SK-N-SH (cell line): ENCODE results near the gene SUPT3H. TPM values are rescaled to one million over a fixed set of nuclear protein-coding genes. Genes with fewer than 3 reads are reported as not detected.

Source experiments
- CTCF ChIA-PET: fragments of 300-600, 350-600 bp; formaldehyde crosslinking; extraction: SDS; loops from one replicate; lab custom pipeline; 2021; lab: Yijun Ruan, JAX
- POLR2A ChIA-PET: fragments of 350-600 bp; sonication (Branson Sonifier 250); formaldehyde crosslinking; extraction: SDS; loops from one replicate; lab custom pipeline; 2020; ENCODE audit warnings: antibody characterized with exemption, inconsistent platforms; lab: Yijun Ruan, JAX
- DNase-seq: peaks from one replicate; pipeline ENCODE4 v3.0.0; 2012
- H2AFZ ChIP-seq: fragments of 200-600 bp; sonication (generic); 2 replicates; pipeline ENCODE4 v1.8.1; 2016; ENCODE audit warnings: antibody characterized with exemption, mild to moderate bottlenecking, low read depth
- H3F3A ChIP-seq: fragments of 200-600 bp; sonication (generic); replicated peaks from 2 replicates; pipeline ENCODE3; 2016; ENCODE audit warnings: antibody characterized with exemption, mild to moderate bottlenecking; ENCODE audit not compliant: insufficient read depth
- H3K27ac ChIP-seq, 2 experiments: fragments of 200-500 bp in 1 of 2; fragments of 200-600 bp in 1 of 2; sonication (Bioruptor generic) in 1 of 2; sonication (generic), shearing (Covaris generic) in 1 of 2; 2 replicates each; pipeline versions ENCODE4 v1.5.1 to v1.6.1; 2014 to 2016; ENCODE audit warnings: low read depth in 2 of 2, inconsistent platforms in 1 of 2, low read length in 1 of 2, mild to moderate bottlenecking in 1 of 2, mixed read lengths in 1 of 2
- H3K27me3 ChIP-seq: fragments of 200-600 bp; sonication (generic), shearing (Covaris generic); 2 replicates; pipeline ENCODE4 v1.6.1; 2016; ENCODE audit warnings: mixed run types; ENCODE audit not compliant: insufficient read depth
- H3K36me3 ChIP-seq, 2 experiments: fragments of 200-500 bp in 1 of 2; fragments of 200-600 bp in 1 of 2; sonication (Bioruptor generic) in 1 of 2; sonication (generic) in 1 of 2; replicated peaks in 1 of 2; 2 replicates each; pipeline versions ENCODE3 to v1.5.1; 2014 to 2016; ENCODE audit warnings: low read length in 1 of 2, mild to moderate bottlenecking in 1 of 2; ENCODE audit not compliant: insufficient read depth in 2 of 2, control insufficient read depth in 1 of 2
- H3K4me1 ChIP-seq, 2 experiments: fragments of 200-500 bp in 1 of 2; fragments of 200-600 bp in 1 of 2; sonication (Bioruptor generic) in 1 of 2; sonication (generic), shearing (Covaris generic) in 1 of 2; 2 replicates each; pipeline versions ENCODE4 v1.5.1 to v1.6.1; 2014 to 2016; ENCODE audit warnings: low read depth in 1 of 2, low read length in 1 of 2, mixed run types in 1 of 2; ENCODE audit not compliant: insufficient read depth in 2 of 2, control insufficient read depth in 1 of 2
- H3K4me2 ChIP-seq: fragments of 200-600 bp; sonication (generic), shearing (Covaris generic); 2 replicates; pipeline ENCODE4 v1.6.1; 2017; ENCODE audit warnings: mixed run types
- H3K4me3 ChIP-seq, 2 experiments: fragments of 200-500 bp in 1 of 2; fragments of 200-600 bp in 1 of 2; sonication (Bioruptor generic) in 1 of 2; sonication (generic), shearing (Covaris generic) in 1 of 2; 2 replicates each; pipeline versions ENCODE4 v1.5.1 to v1.8.1; 2014 to 2016; ENCODE audit warnings: low read depth in 2 of 2, inconsistent platforms in 1 of 2, low read length in 1 of 2, mild to moderate bottlenecking in 1 of 2, mixed read lengths in 1 of 2, moderate library complexity in 1 of 2
- H3K79me2 ChIP-seq: fragments of 200-600 bp; sonication (generic); 2 replicates; pipeline ENCODE4 v1.8.1; 2017; ENCODE audit warnings: mild to moderate bottlenecking; ENCODE audit not compliant: insufficient read depth
- H3K9ac ChIP-seq: fragments of 200-600 bp; sonication (generic); 2 replicates; pipeline ENCODE4 v1.6.1; 2017; ENCODE audit warnings: mixed run types
- H3K9me2 ChIP-seq: fragments of 200-600 bp; sonication (generic); 2 replicates; pipeline ENCODE4 v1.6.1; 2017; ENCODE audit warnings: mixed run types
- H3K9me3 ChIP-seq: fragments of 200-600 bp; sonication (generic); 2 replicates; pipeline ENCODE4 v1.6.1; 2017; ENCODE audit warnings: mixed run types, mild to moderate bottlenecking, moderate library complexity
- H4K20me1 ChIP-seq: fragments of 200-600 bp; sonication (generic); 2 replicates; pipeline ENCODE4 v1.6.1; 2017; ENCODE audit warnings: mild to moderate bottlenecking, mixed run types; ENCODE audit not compliant: insufficient read depth
- CHD2 ChIP-seq: fragments of 150-350 bp; IDR thresholded peaks from 2 replicates; pipeline ENCODE4 v1.6.1; 2018; ENCODE audit warnings: low read length; ENCODE audit not compliant: partially characterized antibody
- CTCF ChIP-seq: fragments of 200-600 bp; sonication (generic); IDR thresholded peaks from 2 replicates; pipeline ENCODE4 v1.6.1; 2017; ENCODE audit warnings: antibody characterized with exemption, mild to moderate bottlenecking, moderate library complexity
- FOSL2 ChIP-seq: IDR thresholded peaks from 2 replicates; pipeline ENCODE4 v1.4.0; 2012; ENCODE audit warnings: low read depth, mild to moderate bottlenecking, moderate library complexity, borderline replicate concordance
- GABPA ChIP-seq: IDR thresholded peaks from 2 replicates; pipeline ENCODE4 v1.4.0; 2012; ENCODE audit warnings: low read depth, mild to moderate bottlenecking
- GATA2 ChIP-seq: sonication (generic); formaldehyde crosslinking; IDR thresholded peaks from 2 replicates; pipeline ENCODE4 v1.5.0; 2020; ENCODE audit warnings: mild to moderate bottlenecking, missing genetic modification reagents
- MAX ChIP-seq: IDR thresholded peaks from 2 replicates; pipeline ENCODE4 v1.4.0; 2012; ENCODE audit warnings: low read depth
- MEF2A ChIP-seq: IDR thresholded peaks from 2 replicates; pipeline ENCODE4 v1.4.0; 2012; ENCODE audit warnings: low read depth, borderline replicate concordance
- MXI1 ChIP-seq: IDR thresholded peaks from 2 replicates; pipeline ENCODE4 v1.6.1; 2012; ENCODE audit warnings: mild to moderate bottlenecking, low read depth, low read length, improper control_type of control experiment
- NFIC ChIP-seq: IDR thresholded peaks from 2 replicates; pipeline ENCODE4 v1.4.0; 2012; ENCODE audit warnings: borderline replicate concordance
- NRF1 ChIP-seq: IDR thresholded peaks from 2 replicates; pipeline ENCODE4 v1.6.1; 2012; ENCODE audit warnings: low read depth, mild to moderate bottlenecking, low read length
- PBX3 ChIP-seq: IDR thresholded peaks from 2 replicates; pipeline ENCODE4; 2012
- POLR2AphosphoS5 ChIP-seq: IDR thresholded peaks from 2 replicates; pipeline ENCODE4 v1.6.1; 2012; ENCODE audit warnings: low read depth, low read length
- RAD21 ChIP-seq: IDR thresholded peaks from 2 replicates; pipeline ENCODE4 v1.6.1; 2012; ENCODE audit warnings: mild to moderate bottlenecking, low read length
- RXRA ChIP-seq: IDR thresholded peaks from 2 replicates; pipeline ENCODE4 v1.4.0; 2012; ENCODE audit warnings: low read depth, mild to moderate bottlenecking, borderline replicate concordance
- SMC3 ChIP-seq: IDR thresholded peaks from 2 replicates; pipeline ENCODE4 v1.6.1; 2012; ENCODE audit warnings: low read depth, low read length, improper control_type of control experiment
- TCF12 ChIP-seq: IDR thresholded peaks from 2 replicates; pipeline ENCODE4 v1.4.0; 2012
- TEAD4 ChIP-seq: IDR thresholded peaks from 2 replicates; pipeline ENCODE4 v1.4.0; 2012; ENCODE audit warnings: mild to moderate bottlenecking, borderline replicate concordance; ENCODE audit not compliant: insufficient read depth
- USF1 ChIP-seq: IDR thresholded peaks from 2 replicates; pipeline ENCODE4 v1.4.0; 2012; ENCODE audit warnings: low read depth, borderline replicate concordance
- ZBTB33 ChIP-seq: IDR thresholded peaks from 2 replicates; pipeline ENCODE4 v1.4.0; 2012; ENCODE audit warnings: low read depth, borderline replicate concordance
- WGBS: methylation state at CpG from one replicate; pipeline ENCODE4 v1.1.6; 2017; ENCODE audit warnings: low lambda C conversion rate; 5-methylcytosine and 5-hydroxymethylcytosine counted together
- polyA plus RNA-seq, 3 experiments: library from polyadenylated mRNA; depleted of rRNA; stranded (reverse); fragments of >200 nt; gene quantifications; 2 replicates each; pipeline ENCODE4 v1.2.3, GENCODE V29; 2012

Gene SUPT3H
- polyA plus RNA-seq, 1 of the 3 experiments (the other 2 are of a cell fraction), result 10.9 TPM

GRCh38 chr6:44921798-44922197 lies 455.9 kb downstream of the SUPT3H start (continued):
- TF ChIP-seq CTCF (no peak), CHD2 (peak; percentile 9), SMC3 (no peak; the same call in 1 of the 2 replicates), NRF1 (no peak)

GRCh38 chr6:44920952-44921491 lies 456.7 kb downstream of the SUPT3H start:
- H4K20me1 ChIP-seq, result no peaks in the 10 kb centered on the region
- H3K4me1 ChIP-seq, result peaks cover 0 to 15% of the 10 kb centered on the region in 2 experiments; a peak in 2 of 4 replicates
- H2AFZ ChIP-seq, result no peak overlapping the region
- ChIA-PET POLR2A (no interaction called here), CTCF (interaction anchor here (0.5 to 0.7 kb wide), 3 partner anchors 19 to 445 kb away, joined by 3 read pairs; no protein-coding TSS in a partner anchor)
- DNase-seq, result no peak
- no peak overlapping the region for H3K9ac ChIP-seq
- H3K4me2 ChIP-seq, result no peak overlapping the region
- H3K79me2 ChIP-seq, result no peaks in the 10 kb centered on the region
- H3K4me3 ChIP-seq, result no peak overlapping the region
- 75% methylated on average over 5 of the region's 5 CpGs for WGBS
- no peaks in the 10 kb centered on the region for H3K9me3 ChIP-seq
- no peaks in the 10 kb centered on the region for H3K36me3 ChIP-seq
- H3K27me3 ChIP-seq, result no peaks in the 10 kb centered on the region
- H3F3A ChIP-seq, result no peaks in the 10 kb centered on the region
- TF ChIP-seq GATA2 (CRISPR knock-in tag) (no peak), ZBTB33 (no peak), NFIC (no peak), GABPA (no peak), MXI1 (no peak), RAD21 (no peak), TEAD4 (no peak), TCF12 (no peak), MEF2A (no peak), USF1 (no peak), PBX3 (no peak), MAX (no peak), POLR2AphosphoS5 (no peak), FOSL2 (no peak), RXRA (no peak)
- H3K27ac ChIP-seq, result peak overlapping the region in 1 of 2 experiments; percentile 80; a peak in 2 of 4 replicates
- no peaks in the 10 kb centered on the region for H3K9me2 ChIP-seq
